Measurements from ENCODE around the gene PTK7. TPM values are rescaled to one million over a fixed set of nuclear protein-coding genes. Genes with fewer than 3 reads are reported as not detected.

Gene PTK7
- total and polyA plus RNA-seq, 8 donors: 4.0 to 64.9 (median 27.4) TPM

- Histone ChIP-seq H3K4me1 (peaks cover 0 to 6% (median 0%) of the 10 kb centered on the region in 4 donors), H3K27me3 (no peaks in the 10 kb centered on the region), H3K36me3 (peaks cover 50 to 99% (median 95%) of the 10 kb centered on the region in 4 donors), H3K27ac (no peak overlapping the region), H3K9me3 (no peaks in the 10 kb centered on the region), H3K4me3 (no peak overlapping the region)
- no peak for DNase-seq
- intact Hi-C loops (cut with DNase I; ENCODE audit: low total_unique reads): no loop called here
- 85 to 94% (median 92%) methylated on average over 9 of the region's 9 CpGs for WGBS, 5 donors
- TF ChIP-seq POLR2A (IDR thresholded peaks at IDR 0.05): no peak
- TF ChIP-seq POLR2AphosphoS5 (IDR thresholded peaks at IDR 0.05): no peak
- no peak for TF ChIP-seq EP300 (IDR thresholded peaks at IDR 0.05)
- no peak for TF ChIP-seq CTCF (IDR thresholded peaks at IDR 0.05)
These were observed 39.4 kb upstream of the PTK7 start for GRCh38 chr6:43036712-43037111.

DNA sequence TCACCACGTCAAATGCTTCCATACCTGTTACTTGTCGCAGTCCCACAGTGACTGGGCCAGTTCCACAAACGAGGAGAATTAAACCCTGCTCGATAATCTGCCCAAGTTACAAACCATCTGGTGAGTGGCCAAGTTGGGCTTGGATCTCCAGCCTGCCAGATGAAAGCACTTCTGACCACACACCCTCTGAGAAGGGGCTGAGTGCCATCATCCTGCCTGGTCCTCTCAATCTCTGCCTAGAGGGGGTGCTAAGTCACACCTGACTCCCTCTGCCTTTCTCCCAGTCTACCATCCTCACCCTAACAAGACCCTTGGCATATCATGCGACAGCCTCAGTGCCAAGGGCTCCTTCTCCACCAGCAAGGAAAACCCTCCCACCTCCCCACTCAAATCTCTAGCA is 38.9 kb upstream of the PTK7 start:
- intact Hi-C loops (cut with DNase I; ENCODE audit: low total_unique reads): no loop called here
- Histone ChIP-seq H3K36me3 (peaks cover 47 to 97% (median 94%) of the 10 kb centered on the region in 4 donors), H3K27me3 (no peaks in the 10 kb centered on the region), H3K4me1 (peaks cover 0 to 6% (median 0%) of the 10 kb centered on the region in 4 donors), H3K4me3 (no peak overlapping the region), H3K27ac (no peak overlapping the region), H3K9me3 (no peaks in the 10 kb centered on the region)
- TF ChIP-seq CTCF (IDR thresholded peaks at IDR 0.05): no peak
- TF ChIP-seq POLR2A (IDR thresholded peaks at IDR 0.05): no peak
- no peak for TF ChIP-seq EP300 (IDR thresholded peaks at IDR 0.05)
- no peak for TF ChIP-seq POLR2AphosphoS5 (IDR thresholded peaks at IDR 0.05)
- 69 to 91% (median 79%) methylated on average over 5 of the region's 5 CpGs for WGBS, 5 donors
- DNase-seq: no peak

GRCh38 chr6:43037706-43038105 is 38.4 kb upstream of the PTK7 start:
- Histone ChIP-seq H3K27me3 (no peaks in the 10 kb centered on the region), H3K9me3 (no peaks in the 10 kb centered on the region), H3K4me1 (peaks cover 0 to 6% (median 0%) of the 10 kb centered on the region in 4 donors), H3K27ac (no peak overlapping the region), H3K36me3 (peaks cover 47 to 97% (median 94%) of the 10 kb centered on the region in 4 donors), H3K4me3 (no peak overlapping the region)
- TF ChIP-seq CTCF (IDR thresholded peaks at IDR 0.05) (no peak), POLR2A (IDR thresholded peaks at IDR 0.05) (no peak), EP300 (IDR thresholded peaks at IDR 0.05) (no peak), POLR2AphosphoS5 (IDR thresholded peaks at IDR 0.05) (no peak)
- 88 to 96% (median 90%) methylated on average over 8 to 9 of the region's 9 CpGs for WGBS, 5 donors
- intact Hi-C loops (cut with DNase I; ENCODE audit: low total_unique reads): no loop called here
- no peak for DNase-seq

DNA sequence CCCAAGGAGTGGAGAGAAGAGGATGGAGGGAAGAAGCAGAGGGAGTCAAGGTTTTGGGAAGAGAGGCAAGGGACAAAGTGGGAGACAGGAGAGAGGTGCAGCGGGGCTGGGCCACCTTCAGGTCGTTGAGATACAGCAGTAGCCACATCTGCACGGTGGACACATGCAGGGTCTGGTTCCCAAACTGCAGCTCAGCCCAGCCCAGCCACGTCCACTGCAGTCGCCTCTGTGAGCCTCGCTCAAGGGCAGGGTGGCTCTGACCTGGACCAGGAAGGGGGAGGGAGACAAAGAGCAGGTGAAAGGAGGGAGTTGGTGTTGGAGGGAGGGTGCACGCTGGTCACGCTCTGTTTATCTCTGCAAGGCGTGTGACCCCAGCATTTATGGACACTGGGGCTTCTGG is 37.4 kb upstream of the PTK7 start:
- Histone ChIP-seq H3K27ac (no peak overlapping the region), H3K4me1 (peaks cover 0 to 6% (median 0%) of the 10 kb centered on the region in 4 donors), H3K9me3 (no peaks in the 10 kb centered on the region), H3K27me3 (no peaks in the 10 kb centered on the region), H3K36me3 (peaks cover 53 to 97% (median 96%) of the 10 kb centered on the region in 4 donors), H3K4me3 (no peak overlapping the region)
- 56 to 87% (median 72%) methylated on average over 9 of the region's 9 CpGs for WGBS, 5 donors
- TF ChIP-seq POLR2AphosphoS5 (IDR thresholded peaks at IDR 0.05): no peak
- no peak for TF ChIP-seq EP300 (IDR thresholded peaks at IDR 0.05)
- TF ChIP-seq CTCF (IDR thresholded peaks at IDR 0.05): no peak
- TF ChIP-seq POLR2A (IDR thresholded peaks at IDR 0.05): no peak
- no peak for DNase-seq
- intact Hi-C loops (cut with DNase I; ENCODE audit: low total_unique reads): no loop called here
